Stimulated activated CD8-positive, alpha-beta memory T cell treated with anti-CD3 and anti-CD28 coated beads, Interleukin-12 subunit alpha, Interleukin-12 subunit beta, amount 100 ng/mL, for 24 hours (primary cell): ENCODE results near the gene TAF1B.

ENCODE experiments used
- DNase-seq: peaks from one replicate; pipeline ENCODE4 v3.0.0-alpha.2; 2020; ENCODE audit errors: extremely low read depth

TAF1B gene

GRCh38 chr2:9843229-9844035, at the start of gene TAF1B:
TSS of gene TAF1B (plus strand) at chr2:9843474. CDS start at chr2:9843542, 68 bp downstream.
- DNase-seq, result peak; percentile 73

DNA sequence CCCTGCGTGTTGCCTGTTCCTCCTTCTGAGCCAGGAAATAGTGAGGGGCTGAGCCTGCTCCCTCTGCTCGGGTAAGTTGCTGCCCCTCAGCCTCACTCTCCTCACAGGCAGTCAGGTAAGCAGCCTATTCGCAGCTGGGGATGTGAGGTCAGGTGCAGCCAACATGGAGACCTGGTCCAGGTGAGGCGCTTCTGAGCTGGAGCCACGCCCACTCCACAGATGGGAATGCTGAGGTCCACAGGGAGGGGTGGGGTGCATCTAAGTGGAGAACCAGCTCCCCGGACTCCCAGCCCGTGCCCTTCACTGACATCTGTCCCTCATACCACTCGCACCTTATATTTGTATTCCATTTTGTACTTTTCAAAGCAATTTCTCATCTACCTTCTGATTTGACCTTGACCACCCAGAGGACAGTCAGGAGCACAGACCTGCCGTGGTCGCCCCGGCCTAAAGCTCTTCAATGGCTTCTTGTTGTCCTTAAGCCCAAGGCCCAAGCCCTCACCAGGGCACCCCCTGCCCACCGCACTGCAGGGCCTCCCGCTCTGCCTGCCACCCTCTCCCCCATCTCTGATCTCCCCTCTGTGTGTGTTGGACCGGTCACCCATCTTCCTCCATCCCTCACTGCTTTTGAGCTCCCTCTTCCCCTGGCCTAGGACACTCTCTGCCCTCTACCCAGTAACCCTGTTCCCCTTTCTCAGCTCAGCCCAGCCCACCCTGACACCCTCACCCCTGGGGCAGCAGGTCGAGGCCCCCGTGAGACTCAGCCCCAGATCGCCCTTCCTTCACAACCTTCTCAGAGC, 49.2 kb upstream of the TAF1B start:
- no peak for DNase-seq

DNA sequence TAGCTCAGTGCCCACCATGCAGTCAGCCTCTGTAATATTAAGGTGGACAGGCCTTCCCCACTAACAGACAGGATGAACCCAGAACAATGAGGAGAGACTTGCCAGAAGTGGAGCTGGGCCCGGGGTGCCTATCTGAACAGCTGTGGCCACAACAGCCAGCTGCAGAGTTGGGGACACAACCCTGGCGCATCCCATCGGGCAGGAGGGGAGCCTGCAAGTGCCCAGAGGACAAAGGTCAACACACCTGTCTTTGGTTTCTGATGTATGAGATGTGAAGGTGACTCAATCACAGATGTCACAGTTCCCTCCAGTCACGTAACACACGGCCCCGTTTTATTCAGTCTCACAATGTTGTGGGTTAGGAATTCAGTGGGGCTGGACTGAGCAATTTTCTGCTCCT, 48.2 kb upstream of the TAF1B start:
- no peak for DNase-seq

- no peak for DNase-seq
Measured at GRCh38 chr2:9796056-9797010, 46.9 kb upstream of the TAF1B start.

- no peak for DNase-seq
Measured at GRCh38 chr2:9797086-9797485, 46.2 kb upstream of the TAF1B start.

DNA sequence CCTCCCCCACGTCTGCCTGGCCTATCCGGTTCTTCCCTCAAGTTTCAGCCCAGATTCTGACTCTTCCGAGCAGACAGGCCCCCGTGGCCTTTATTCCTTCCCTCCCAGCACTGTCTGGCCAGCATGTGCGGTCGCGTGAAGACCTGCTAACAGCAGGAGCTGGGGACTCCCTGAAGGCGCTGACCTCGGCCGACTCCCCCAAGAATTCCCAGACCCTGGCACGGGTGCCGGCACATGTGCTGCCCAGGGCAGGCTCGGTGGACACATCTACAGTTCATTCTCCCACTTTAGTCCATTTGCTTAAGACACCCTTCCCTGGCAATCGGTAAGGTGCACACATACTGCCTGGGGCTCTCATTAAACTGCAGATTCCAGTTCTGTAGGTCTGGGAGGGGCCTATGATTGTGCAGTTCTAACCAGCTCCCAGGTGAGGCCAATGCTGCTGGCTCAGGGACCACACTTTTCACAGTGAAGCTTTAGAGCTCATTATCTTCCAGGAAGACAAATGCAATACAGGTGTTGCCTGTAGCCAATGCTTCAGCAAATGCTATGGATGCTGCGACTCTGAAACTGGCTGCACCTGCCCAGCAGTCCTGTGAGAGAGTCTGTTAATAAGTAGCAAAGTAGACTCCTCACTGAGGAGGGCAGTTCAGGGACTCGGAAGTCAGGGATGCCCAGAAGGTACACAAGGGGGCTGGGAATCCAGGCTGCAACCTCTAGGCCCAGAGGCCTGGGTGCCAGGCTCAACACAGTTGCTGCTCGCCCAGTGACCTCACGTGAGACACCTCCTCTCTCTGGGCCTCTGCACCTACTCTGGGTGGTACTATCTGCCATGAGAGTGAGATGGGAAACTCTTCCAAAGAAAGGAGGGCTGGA, 45.4 kb upstream of the TAF1B start:
- DNase-seq, result no peak

GRCh38 chr2:9799011-9799596, 44.2 kb upstream of the TAF1B start:
- no peak for DNase-seq

GRCh38 chr2:9799729-9800632, 43.3 kb upstream of the TAF1B start:
- no peak for DNase-seq

DNA sequence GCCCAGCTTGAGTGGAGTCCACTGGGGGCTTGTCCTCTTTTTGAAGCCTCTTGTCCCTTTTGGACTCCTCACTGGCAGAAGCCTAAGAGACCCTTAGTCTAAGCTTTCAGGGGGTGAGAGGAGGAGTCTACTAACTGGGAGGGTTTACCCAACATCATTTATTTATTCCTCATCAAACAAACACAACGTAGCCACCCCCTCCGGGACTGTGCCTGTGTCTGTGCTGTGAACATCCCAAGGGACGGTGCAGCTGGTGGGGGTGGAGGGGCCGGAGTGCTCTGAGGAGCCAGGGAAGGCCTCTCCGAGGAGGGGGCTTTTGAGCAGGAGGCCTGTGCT, 42.7 kb upstream of the TAF1B start:
- no peak for DNase-seq

- no peak for DNase-seq
Measured at GRCh38 chr2:9800975-9801726, 42.1 kb upstream of the TAF1B start.

- DNase-seq, result no peak
Measured at GRCh38 chr2:9802576-9802993, 40.7 kb upstream of the TAF1B start.

DNA sequence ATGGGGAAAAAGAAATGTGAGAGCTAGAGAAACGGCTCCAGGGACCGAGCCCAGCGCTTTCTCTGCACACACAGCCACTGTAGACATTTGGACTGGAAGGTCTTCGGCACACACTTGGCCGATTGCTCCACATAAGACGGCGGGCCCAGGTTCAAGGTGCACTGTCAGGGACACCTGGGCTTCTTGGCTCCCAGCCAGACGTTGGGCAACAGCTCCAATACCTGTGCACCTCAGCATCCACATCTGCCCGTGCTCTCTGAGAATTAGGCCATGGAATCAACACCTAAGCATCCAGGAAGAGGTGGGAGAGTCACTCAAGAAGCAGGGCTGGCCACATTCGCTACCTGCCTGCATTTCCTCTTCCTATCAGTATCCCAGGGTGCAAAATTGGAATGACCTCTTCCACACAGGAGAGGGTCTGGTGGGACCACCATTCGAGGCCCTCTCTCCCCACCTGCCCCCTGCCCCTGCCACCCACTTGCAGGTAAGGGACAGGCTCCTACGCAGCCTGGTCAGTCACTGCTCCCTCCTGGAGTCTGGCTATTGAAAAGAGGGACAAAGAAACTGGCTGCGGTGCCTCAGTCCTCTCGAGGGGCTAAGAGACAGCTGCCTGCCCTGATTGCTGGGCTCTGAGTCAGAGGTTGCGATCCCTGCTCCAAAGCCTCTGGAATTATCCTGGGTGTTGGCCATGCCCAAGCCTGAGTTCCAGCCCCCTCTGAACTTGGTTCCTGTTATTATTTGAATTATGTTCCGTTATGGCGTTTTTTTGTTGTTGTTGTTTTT, 40.1 kb upstream of the TAF1B start:
- DNase-seq, result no peak

DNA sequence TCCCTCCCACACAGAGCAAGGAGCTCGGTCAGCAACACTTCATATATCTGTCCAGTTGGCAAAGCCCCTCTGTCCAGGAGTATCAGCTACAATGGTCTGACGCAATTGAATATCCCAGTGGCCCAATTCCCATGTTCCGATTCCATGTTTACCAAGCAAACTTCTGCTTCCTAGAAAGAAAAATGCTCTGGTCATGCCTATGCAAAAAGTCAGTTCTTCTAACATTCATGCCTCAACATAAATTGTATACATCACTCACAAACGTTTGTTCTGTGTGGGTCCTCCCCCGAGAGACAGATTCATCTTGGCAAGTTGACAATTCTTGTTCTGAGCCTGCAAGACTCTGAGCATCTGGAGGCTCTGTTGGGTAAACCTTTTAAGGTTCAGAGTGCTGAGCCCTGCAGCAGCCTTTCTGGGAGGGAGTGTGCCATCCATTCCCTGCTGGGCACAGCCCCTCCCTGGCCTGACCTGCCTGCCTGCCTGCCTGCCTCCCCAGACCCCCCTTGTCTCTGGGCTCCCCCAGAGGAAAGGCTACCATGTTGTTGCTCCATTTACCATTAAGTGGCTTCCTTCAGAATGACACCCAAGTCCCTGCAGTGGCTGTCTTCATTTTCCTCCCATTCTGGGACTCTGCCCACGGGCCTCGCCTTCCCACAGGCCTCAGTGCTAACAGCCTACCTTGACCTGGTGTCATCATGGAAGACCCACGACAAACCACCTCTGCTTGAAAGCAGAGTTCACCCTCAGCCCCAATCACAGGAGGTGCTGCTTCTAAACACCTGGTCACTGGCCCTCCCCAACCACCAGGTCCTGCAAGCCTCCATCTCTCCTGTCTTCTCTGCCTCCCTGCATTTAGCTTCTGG, 37.6 kb upstream of the TAF1B start:
- no peak for DNase-seq

DNA sequence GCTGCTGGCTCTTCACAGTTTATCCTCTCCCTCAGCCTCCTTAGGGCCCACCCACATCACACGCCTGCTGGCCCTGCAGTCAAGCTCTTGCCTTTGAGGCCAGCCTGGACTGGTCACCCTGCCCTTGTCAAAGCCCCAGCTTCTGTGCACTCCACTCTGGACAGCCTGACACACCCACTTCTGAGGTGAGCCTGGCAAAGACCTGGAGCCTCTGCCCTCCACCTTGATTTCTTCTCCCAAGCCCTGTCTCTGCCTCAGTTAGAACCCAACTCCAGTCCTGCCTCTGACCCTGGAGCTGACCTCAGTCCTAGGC, 37.0 kb upstream of the TAF1B start:
- no peak for DNase-seq

DNA sequence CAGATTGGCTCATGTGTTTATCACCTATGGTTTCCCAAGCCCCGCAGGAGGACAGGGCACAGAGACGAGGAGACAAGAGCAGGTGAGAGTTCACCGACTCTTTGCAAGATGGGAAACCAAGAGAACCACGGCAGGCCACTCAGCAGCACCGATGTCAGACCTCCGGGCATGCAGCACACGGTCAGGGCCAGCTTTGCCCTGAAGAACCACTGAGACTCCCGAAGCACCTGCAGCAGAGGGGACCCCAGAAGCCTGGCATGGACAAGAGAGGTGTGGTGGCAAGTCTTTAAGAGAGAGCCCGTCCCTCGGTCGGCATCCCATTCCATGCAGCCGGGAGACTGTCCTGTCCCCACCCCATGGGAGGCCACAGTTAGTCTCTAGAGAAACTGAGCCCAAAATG, 36.6 kb upstream of the TAF1B start:
- DNase-seq, result no peak

- no peak for DNase-seq
Measured at GRCh38 chr2:9807056-9807455, 36.2 kb upstream of the TAF1B start.

GRCh38 chr2:9807555-9808305, 35.5 kb upstream of the TAF1B start:
- DNase-seq, result no peak
